NB4 (cell line): ENCODE results near the gene TAF3.

Source experiments
- POLR2A ChIP-seq: IDR thresholded peaks from 2 replicates; pipeline ENCODE4 v1.6.1; 2011; ENCODE audit warnings: mild to moderate bottlenecking; ENCODE audit not compliant: insufficient read length; ENCODE audit errors: extremely low read depth
- TF ChIP-seq, protein P1 (sequence below): IDR thresholded peaks from one replicate; pipeline ENCODE4 v1.5.1; 2012; ENCODE audit warnings: low read depth, low read length

DNA sequence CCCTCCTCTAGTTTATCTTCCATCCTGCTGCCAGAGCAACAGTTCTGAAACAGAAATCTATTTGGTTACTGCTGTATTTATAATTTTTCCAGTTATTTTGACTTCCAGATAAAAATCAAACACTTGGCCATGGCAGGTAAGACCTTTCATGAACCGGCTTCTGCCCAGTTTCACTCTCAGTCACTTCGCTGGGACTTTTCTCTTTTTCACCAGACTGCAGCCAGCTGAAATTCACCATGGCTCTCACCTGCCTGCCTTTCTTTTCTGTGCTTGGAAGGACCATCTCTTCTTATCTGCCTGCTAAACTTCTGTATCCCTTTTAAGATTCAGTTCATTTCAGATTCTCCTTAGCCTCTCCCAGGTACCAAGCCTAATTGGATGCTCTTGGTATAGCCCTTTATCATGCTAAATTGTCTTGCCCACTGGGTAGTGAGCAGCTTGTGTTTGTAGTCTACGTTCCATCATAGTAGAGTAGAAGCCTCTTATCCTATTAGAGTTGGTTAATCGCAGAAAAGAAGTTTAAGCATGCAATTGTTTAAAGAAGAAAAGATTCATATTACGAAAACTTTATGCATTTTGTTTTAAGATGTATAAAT lies 71.7 kb downstream of the TAF3 start:
- TF ChIP-seq, protein P1, sequence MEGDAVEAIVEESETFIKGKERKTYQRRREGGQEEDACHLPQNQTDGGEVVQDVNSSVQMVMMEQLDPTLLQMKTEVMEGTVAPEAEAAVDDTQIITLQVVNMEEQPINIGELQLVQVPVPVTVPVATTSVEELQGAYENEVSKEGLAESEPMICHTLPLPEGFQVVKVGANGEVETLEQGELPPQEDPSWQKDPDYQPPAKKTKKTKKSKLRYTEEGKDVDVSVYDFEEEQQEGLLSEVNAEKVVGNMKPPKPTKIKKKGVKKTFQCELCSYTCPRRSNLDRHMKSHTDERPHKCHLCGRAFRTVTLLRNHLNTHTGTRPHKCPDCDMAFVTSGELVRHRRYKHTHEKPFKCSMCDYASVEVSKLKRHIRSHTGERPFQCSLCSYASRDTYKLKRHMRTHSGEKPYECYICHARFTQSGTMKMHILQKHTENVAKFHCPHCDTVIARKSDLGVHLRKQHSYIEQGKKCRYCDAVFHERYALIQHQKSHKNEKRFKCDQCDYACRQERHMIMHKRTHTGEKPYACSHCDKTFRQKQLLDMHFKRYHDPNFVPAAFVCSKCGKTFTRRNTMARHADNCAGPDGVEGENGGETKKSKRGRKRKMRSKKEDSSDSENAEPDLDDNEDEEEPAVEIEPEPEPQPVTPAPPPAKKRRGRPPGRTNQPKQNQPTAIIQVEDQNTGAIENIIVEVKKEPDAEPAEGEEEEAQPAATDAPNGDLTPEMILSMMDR: no peak
- no peak for TF ChIP-seq POLR2A
